Spleen (tissue), 7 donors: ENCODE results near the gene PTH.

ENCODE experiments used
- CTCF ChIP-seq, 11 experiments: fragments of 200-600 bp in 7 of 11; fragments of 450-650 bp in 4 of 11; sonication (generic) in 4 of 11; IDR thresholded peaks in 8 of 11; conservative IDR thresholded peaks in 3 of 11; 1 replicate in 7 of 11; 2 replicates in 4 of 11; pipeline versions ENCODE4 v1.4.0 to v1.8.0; 2016 to 2021; ENCODE audit warnings: antibody characterized with exemption in 11 of 11, inconsistent platforms in 4 of 11, mild to moderate bottlenecking in 1 of 11
- POLR2AphosphoS5 ChIP-seq, 3 donors: sonication (generic); formaldehyde crosslinking; IDR thresholded peaks; one replicate each; pipeline ENCODE4 v1.5.1; 2017; ENCODE audit warnings: antibody characterized with exemption in 3 of 3
- donor health status: DM: no; HTN: no; CAD: no; lungs with moderate emphysema.
- donor health status: DM: no; HTN: no; CAD: no.
- donor health status: DM: no; HTN: no; CAD: no.

GRCh38 chr11:13487661-13488030, 8.2 kb downstream of the PTH start:
- TF ChIP-seq CTCF (IDR thresholded peaks at IDR 0.05 in 8 of 11, conservative IDR thresholded peaks at IDR 0.05 in 3 of 11) (no peak), POLR2AphosphoS5 (IDR thresholded peaks at IDR 0.05) (no peak)
